PFSK-1 (cell line): ENCODE measurements around the gene IST1.

Experiments used
- REST ChIP-seq, 2 experiments: IDR thresholded peaks; 2 replicates each; pipeline versions ENCODE4 v1.6.1 to v1.8.0; 2011 to 2012; ENCODE audit warnings: low read depth in 2 of 2, low read length in 2 of 2, control low read depth in 1 of 2, inconsistent platforms in 1 of 2, mild to moderate bottlenecking in 1 of 2, moderate library complexity in 1 of 2; ENCODE audit not compliant: insufficient read depth in 1 of 2
- SIN3A ChIP-seq: IDR thresholded peaks from 2 replicates; pipeline ENCODE4 v1.6.1; 2012; ENCODE audit warnings: mild to moderate bottlenecking, low read length, moderate library complexity, borderline replicate concordance; ENCODE audit not compliant: insufficient read depth
- TAF1 ChIP-seq: IDR thresholded peaks from 2 replicates; pipeline ENCODE4 v1.6.1; 2012; ENCODE audit warnings: low read length, control low read depth, borderline replicate concordance; ENCODE audit not compliant: insufficient read depth

GRCh38 chr16:71865173-71865863 is 30.0 kb upstream of the IST1 start:
- TF ChIP-seq TAF1 (no peak), REST (IDR thresholded peaks at IDR 0.05; ENCODE audit: insufficient read depth in 1 of 2, low read depth in 2 of 2, low read length in 2 of 2) (no peak), SIN3A (no peak)
